Stomach (tissue), 9 donors: Measurements from ENCODE around the gene NCOA4. TPM values are rescaled to one million over a fixed set of nuclear protein-coding genes. Genes with fewer than 3 reads are reported as not detected.
"Not testable (repeated sequence)": the region's sequence is repeated elsewhere in the genome, so short reads cannot be mapped to it uniquely, and the experiment has no call there.

Experiments used
- DNase-seq, 2 donors: peaks; one replicate each; pipeline versions ENCODE4 v3.0.0 to v3.0.0-alpha.2; 2013 to 2019
- H3K27ac ChIP-seq, 5 donors: fragments of 200-600 bp in 4 of 5; sonication (generic) in 4 of 5; one replicate each; pipeline ENCODE4 v1.5.1; 2013 to 2019; ENCODE audit warnings: mild to moderate bottlenecking in 1 of 5, moderate library complexity in 1 of 5
- H3K27me3 ChIP-seq, 3 donors: fragments of 200-600 bp; sonication (generic); one replicate each; pipeline ENCODE4 v1.5.1; 2017 to 2019; ENCODE audit warnings: mixed run types in 1 of 3
- H3K36me3 ChIP-seq, 4 donors: fragments of 200-600 bp; sonication (generic); 1 replicate in 3 of 4; 2 replicates in 1 of 4; pipeline ENCODE4 v1.5.1; 2016 to 2019
- H3K4me1 ChIP-seq, 4 donors: fragments of 200-600 bp; sonication (generic); one replicate each; pipeline ENCODE4 v1.5.1; 2016 to 2019
- H3K4me3 ChIP-seq, 4 donors: fragments of 200-600 bp; sonication (generic) in 3 of 4; one replicate each; pipeline ENCODE4 v1.5.1; 2016 to 2019; ENCODE audit warnings: mild to moderate bottlenecking in 1 of 4
- H3K9me3 ChIP-seq, 4 donors: fragments of 200-600 bp; sonication (generic); one replicate each; pipeline ENCODE4 v1.5.1; 2016 to 2019
- CTCF ChIP-seq, 7 experiments: fragments of 450-650 bp in 4 of 7; fragments of 200-600 bp in 3 of 7; sonication (generic) in 3 of 7; IDR thresholded peaks; one replicate each; pipeline ENCODE4 v1.5.1; 2016 to 2019; ENCODE audit warnings: antibody characterized with exemption in 7 of 7, control low read depth in 2 of 7, mild to moderate bottlenecking in 1 of 7
- EP300 ChIP-seq: sonication (generic); formaldehyde crosslinking; IDR thresholded peaks from one replicate; pipeline ENCODE4 v1.6.1; 2017; ENCODE audit warnings: antibody characterized with exemption
- POLR2A ChIP-seq, 4 donors: fragments of 450-650 bp; IDR thresholded peaks; one replicate each; pipeline ENCODE4 v1.6.1; 2016; ENCODE audit warnings: antibody characterized with exemption in 4 of 4, control low read depth in 2 of 4, mild to moderate bottlenecking in 1 of 4, moderate library complexity in 1 of 4
- POLR2AphosphoS5 ChIP-seq, 3 donors: sonication (generic); formaldehyde crosslinking; IDR thresholded peaks; one replicate each; pipeline ENCODE4 v1.6.1; 2016; ENCODE audit warnings: antibody characterized with exemption in 3 of 3
- WGBS, 5 donors: extraction: QIAGEN DNeasy Blood & Tissue Kit in 3 of 5; methylation state at CpG; one replicate each; pipeline versions ENCODE4 v1.1.5 to v1.1.7; 2013 to 2018; 5-methylcytosine and 5-hydroxymethylcytosine counted together
- intact Hi-C: fragments of 100-400 bp; cut with DNase I; formaldehyde crosslinking; loops from one replicate; pipeline ENCODE4 v1.15.1; 2023; ENCODE audit warnings: low total_unique reads
- polyA plus RNA-seq, 3 donors: library from polyadenylated mRNA; stranded (reverse); fragments of 200-250 nt; gene quantifications; one replicate each; pipeline ENCODE4 v1.2.3, GENCODE V29; 2013
- total RNA-seq, 5 donors: library from RNA; depleted of rRNA; stranded (reverse); fragments of >200 nt; gene quantifications; one replicate each; pipeline versions ENCODE4 v1.1.0 to v1.2.3, GENCODE V29; 2014 to 2016
- donor health status: healthy with polysubstance abuse.
- donor health status: Bipolar disorder and iron deficiency.
- donor health status: healthy.

Gene NCOA4
- total and polyA plus RNA-seq, 8 donors = 35.7 to 260 (median 83.0) TPM

DNA sequence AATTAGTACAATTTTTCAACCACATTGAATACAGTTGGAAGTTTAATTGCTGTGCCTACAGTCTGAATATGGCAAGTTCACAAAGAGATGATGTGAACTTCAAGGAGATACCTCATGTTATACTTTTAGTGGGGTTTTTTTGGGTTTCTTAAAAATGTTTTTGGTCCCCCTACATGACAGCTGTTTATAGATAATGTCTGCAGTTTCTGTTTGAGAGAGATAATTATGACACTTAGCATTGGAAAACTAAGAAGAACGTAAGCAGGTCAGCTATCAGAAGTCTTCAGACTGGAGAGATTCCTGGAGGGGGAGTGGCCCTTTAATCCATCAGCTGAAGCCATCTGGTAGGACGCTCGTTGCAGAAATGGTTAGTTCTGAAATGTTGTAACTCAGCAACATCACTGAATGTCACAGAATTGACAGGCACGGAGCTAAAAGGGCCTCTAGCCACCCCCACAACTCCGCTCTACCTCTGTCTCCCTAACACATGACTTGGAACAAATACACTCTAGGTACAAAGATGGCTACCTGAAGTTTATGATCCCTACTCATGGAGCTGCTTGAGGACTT, 29.2 kb downstream of the NCOA4 start:
- peak in 1 of 2 donors; percentile 18 for DNase-seq
- TF ChIP-seq CTCF (IDR thresholded peaks at IDR 0.05) (no peak), POLR2A (IDR thresholded peaks at IDR 0.05) (no peak), EP300 (no peak), POLR2AphosphoS5 (IDR thresholded peaks at IDR 0.05) (no peak)
- intact Hi-C loops = no loop called here
- peaks cover 24 to 88% (median 84%) of the 10 kb centered on the region in 4 donors for H3K36me3 ChIP-seq
- H3K9me3 ChIP-seq = no peaks in the 10 kb centered on the region
- H3K4me1 ChIP-seq = peaks cover 0 to 14% (median 4%) of the 10 kb centered on the region in 4 donors
- no peak overlapping the region for H3K27ac ChIP-seq
- H3K4me3 ChIP-seq = no peak overlapping the region
- no peaks in the 10 kb centered on the region for H3K27me3 ChIP-seq
- 62 to 68% (median 68%) methylated on average over 5 of the region's 5 CpGs for WGBS, 5 donors

DNA sequence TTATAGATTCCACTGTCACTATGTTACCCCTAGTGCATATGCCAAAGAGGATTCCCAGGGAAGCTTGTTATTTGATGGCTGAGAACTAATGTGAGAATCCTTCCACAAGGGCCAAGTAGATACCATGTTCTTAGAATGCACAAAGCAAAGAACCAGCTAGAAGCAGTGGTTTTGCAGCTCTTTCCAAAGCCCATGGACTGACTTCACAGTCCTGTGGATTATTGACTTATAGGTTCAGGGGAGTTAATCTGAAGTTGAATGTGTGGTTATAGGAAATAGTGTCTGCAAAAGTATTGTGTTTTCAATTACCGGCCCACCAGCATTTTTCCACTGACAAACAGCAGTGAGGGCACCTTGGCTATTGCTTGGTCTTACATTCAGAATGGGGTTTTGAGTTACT, 29.9 kb downstream of the NCOA4 start:
- H3K36me3 ChIP-seq = peaks cover 19 to 82% (median 77%) of the 10 kb centered on the region in 4 donors
- TF ChIP-seq POLR2AphosphoS5 (IDR thresholded peaks at IDR 0.05) (no peak), CTCF (IDR thresholded peaks at IDR 0.05) (no peak), POLR2A (IDR thresholded peaks at IDR 0.05) (no peak), EP300 (no peak)
- no peak overlapping the region for H3K4me3 ChIP-seq
- no peaks in the 10 kb centered on the region for H3K9me3 ChIP-seq
- no peak for DNase-seq
- no peaks in the 10 kb centered on the region for H3K27me3 ChIP-seq
- H3K4me1 ChIP-seq = peaks cover 0 to 14% (median 4%) of the 10 kb centered on the region in 4 donors
- 91 to 100% (median 97%) methylated on average over 1 of the region's 1 CpG for WGBS, 5 donors
- intact Hi-C loops = no loop called here
- no peak overlapping the region for H3K27ac ChIP-seq

GRCh38 chr10:45999955-46000354, 30.5 kb downstream of the NCOA4 start:
- H3K4me3 ChIP-seq, H3K27ac ChIP-seq, DNase-seq, H3K27me3 ChIP-seq, H3K9me3 ChIP-seq, intact Hi-C loops: not testable (repeated sequence)
- peaks cover 0 to 14% (median 4%) of the 10 kb centered on the region in 4 donors for H3K4me1 ChIP-seq
- WGBS, 5 donors = 93 to 97% (median 94%) methylated on average over 5 of the region's 5 CpGs
- H3K36me3 ChIP-seq = peaks cover 13 to 76% (median 71%) of the 10 kb centered on the region in 4 donors

GRCh38 chr10:45997994-45998763, 32.2 kb downstream of the NCOA4 start:
- Histone ChIP-seq H3K27me3 (no peaks in the 10 kb centered on the region), H3K27ac (no peak overlapping the region), H3K4me3 (no peak overlapping the region), H3K4me1 (peaks cover 0 to 14% (median 4%) of the 10 kb centered on the region in 4 donors), H3K9me3 (no peaks in the 10 kb centered on the region), H3K36me3 (peaks cover 0 to 68% (median 62%) of the 10 kb centered on the region in 4 donors)
- intact Hi-C loops = no loop called here
- 29 to 66% (median 42%) methylated on average over 5 of the region's 5 CpGs for WGBS, 5 donors
- peak in 1 of 2 donors; percentile 5 for DNase-seq
- TF ChIP-seq EP300 = no peak
- TF ChIP-seq POLR2A (IDR thresholded peaks at IDR 0.05) = no peak
- no peak for TF ChIP-seq POLR2AphosphoS5 (IDR thresholded peaks at IDR 0.05)
- no peak for TF ChIP-seq CTCF (IDR thresholded peaks at IDR 0.05)
